GM18502 (cell line): Measurements from ENCODE around the gene ADAMTS9.

Source experiments
- ATAC-seq: cut with Tn5 transposase; IDR thresholded peaks from one replicate; pipeline ENCODE4 v1.9.1; 2021; ENCODE audit warnings: mild to moderate bottlenecking; ENCODE audit not compliant: unreplicated experiment, poor library complexity

The ADAMTS9 gene

GRCh38 chr3:64501298-64501906 is 186.4 kb downstream of the ADAMTS9 start:
- no peak for ATAC-seq

DNA sequence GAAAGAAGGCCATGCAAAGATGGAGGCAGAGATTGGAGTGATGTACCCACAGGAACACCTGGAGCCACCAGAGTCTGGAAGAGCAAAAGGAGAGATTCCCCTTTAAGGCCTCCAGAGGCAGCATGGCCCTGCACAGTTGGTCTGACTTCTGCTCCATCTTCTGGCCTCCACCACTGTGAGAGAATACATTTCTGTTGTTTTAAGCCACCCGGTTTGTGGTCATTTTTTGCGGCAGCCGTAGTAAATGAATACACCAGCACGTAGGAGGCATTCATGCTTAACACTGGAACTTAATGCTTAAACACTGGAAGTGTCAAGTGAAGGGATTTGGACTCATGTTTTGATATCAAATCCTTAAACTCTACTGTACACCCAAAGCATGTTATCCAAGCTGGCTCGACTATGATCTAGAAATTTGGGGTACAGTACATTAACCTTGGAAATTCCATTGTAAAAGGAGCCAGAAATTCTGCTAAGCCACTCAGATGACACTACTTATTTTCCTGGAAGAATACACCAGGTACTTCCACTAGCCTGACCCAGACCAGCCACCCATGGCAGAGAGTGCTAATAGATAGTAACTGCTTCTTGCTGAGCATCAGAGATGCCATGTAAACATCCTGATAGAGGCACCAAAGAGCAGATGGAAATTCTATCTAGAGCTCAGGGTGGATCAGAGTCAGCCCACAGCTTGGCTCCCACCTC is 190.9 kb downstream of the ADAMTS9 start:
- no peak for ATAC-seq

GRCh38 chr3:64495781-64496334 is 191.9 kb downstream of the ADAMTS9 start:
- no peak for ATAC-seq

- no peak for ATAC-seq
Measured at GRCh38 chr3:64495121-64495780, 192.5 kb downstream of the ADAMTS9 start.

- ATAC-seq = no peak
Measured at GRCh38 chr3:64494526-64494925, 193.3 kb downstream of the ADAMTS9 start.

DNA sequence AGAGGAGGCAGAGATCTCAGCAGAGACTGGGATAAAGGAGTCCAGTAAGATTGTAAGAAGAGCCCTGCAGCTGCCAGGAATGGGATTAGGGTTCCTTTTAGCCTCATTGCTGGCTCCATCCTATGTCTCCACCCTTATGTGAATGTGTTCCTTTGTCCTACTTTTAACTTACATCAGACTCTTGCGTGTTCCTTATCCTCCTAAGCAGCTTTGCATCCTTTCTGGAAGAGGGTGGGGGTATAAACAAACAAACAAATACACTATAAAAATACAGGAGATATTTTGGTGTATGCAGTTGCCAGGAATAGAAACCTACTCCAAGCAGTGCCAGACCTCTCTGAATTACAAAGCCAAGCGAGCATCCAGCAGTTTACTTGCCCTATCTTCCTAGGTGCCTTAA is 194.7 kb downstream of the ADAMTS9 start:
- ATAC-seq = no peak

- no peak for ATAC-seq
Measured at GRCh38 chr3:64491843-64492242, 196.0 kb downstream of the ADAMTS9 start.

DNA sequence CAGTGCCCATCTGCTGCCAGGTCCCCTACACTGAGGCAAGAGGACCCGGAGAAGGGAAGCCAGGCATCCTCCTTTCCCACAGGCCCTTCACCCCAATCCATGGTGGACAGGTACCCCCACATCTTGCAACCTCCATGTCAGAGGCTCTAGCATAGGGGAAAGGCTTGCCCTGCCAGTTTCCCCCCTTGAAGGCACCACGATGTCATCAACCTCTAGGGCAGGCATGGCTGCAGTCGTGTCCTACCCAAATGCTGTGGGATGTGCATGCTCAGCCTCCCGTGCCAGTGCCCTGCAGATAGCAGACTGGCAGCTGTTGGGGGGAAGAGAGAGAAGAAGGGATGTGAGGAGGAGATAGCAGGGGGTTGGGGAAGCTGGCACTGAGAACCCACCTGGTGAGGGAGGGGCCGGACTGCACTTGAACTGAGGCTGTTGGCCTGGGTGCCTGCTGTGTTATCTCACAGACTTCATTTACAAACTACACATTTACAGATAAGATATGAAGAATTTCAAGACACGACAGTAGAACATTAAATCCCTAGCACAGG is 197.5 kb downstream of the ADAMTS9 start:
- ATAC-seq = no peak

DNA sequence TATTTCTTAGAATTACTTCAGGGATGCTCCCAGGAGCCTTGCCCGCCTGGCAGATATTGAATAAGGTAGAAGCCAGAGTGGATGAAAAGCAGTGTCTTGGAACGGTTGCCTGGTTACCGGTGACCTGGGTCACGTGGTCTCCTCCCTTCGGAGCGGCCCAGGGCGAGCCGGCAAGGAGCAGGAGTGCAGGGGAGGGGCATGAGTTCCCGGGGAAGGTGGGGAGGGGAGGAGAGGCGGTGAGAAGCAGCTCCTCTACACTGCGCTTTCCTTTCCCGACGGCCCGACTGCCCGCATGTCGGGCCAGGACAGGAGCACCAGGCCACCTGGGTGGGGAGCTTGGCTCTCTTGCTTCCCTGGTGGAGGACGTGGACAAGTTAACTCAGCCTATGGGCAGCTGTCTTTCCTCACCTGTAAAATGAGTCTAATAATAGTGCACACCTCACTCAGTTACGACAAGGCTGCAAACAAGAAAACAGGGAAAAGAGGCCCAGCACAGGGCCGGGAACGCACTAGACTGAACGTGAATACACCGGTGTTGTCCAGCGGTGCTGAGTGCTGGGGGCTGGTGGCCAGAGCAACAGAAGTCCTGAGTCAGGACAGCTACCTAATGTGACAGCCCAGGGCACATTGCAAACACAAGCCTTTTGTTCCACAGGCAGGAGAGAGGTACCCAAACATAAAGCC is 198.3 kb downstream of the ADAMTS9 start:
- no peak for ATAC-seq

GRCh38 chr3:64488939-64489338 is 198.9 kb downstream of the ADAMTS9 start:
- ATAC-seq = no peak

GRCh38 chr3:64484289-64484992 is 203.4 kb downstream of the ADAMTS9 start:
- peak; percentile 99 for ATAC-seq

GRCh38 chr3:64483467-64483866 is 204.3 kb downstream of the ADAMTS9 start:
- no peak for ATAC-seq

DNA sequence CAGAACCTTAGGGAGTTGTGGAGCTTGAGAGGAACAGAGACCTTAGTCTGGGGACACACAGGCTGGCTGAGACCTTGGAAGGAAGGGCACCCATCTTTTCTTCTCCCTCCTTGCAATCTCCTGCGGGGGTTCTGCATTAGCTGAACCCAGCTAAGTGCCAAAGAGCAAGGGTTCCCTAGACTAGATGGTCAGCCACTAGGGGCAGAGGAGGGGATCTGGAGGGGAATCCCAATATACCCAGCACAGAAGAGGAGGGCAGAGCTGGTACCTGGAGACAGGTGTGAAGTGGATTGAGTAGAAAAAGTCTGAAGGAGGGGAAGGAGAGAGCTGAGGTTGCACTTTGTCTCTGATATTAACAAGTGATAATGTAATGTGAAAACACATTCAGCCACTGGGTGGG is 212.8 kb downstream of the ADAMTS9 start:
- no peak for ATAC-seq

GRCh38 chr3:64473466-64473865 is 214.3 kb downstream of the ADAMTS9 start:
- no peak for ATAC-seq

GRCh38 chr3:64470436-64470835 is 217.4 kb downstream of the ADAMTS9 start:
- ATAC-seq = no peak

DNA sequence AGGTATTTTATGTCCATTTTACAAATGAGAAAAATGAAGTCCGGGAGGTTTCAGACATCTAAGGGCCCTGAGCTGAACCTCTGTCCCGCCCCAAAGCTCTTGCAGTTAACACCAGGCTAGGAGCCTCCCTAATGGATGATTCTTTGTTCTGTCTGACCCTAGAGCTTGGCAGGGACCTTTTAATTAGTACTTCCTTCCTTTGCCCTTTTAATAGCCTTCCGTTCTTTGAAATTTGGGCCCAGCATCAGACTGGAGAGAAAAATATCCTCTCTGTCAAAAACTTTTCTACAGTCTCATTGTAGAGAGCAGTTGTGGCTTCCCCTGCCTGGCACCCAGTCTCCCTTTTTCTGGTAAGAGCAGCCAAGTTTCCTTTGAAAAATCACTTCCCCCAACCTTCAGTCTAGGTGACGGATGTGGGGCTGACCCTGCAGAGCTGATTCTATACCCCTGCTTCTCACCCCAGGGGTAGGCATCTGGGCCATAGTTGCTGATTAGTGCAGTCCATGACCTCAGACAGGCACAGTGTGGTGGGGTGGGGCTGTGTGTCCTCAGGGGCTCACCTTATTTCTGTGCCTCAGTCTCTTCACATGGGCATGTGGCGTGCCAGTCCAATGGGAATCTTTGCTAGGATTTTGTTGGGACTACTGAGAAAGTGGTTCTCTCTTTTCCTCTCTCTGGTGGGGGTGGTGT is 220.4 kb downstream of the ADAMTS9 start:
- ATAC-seq = no peak
